HTERT RPE-1 (cell line): ENCODE data around the gene OR2S2.

Source experiments
- in situ Hi-C: fragments of 300-500 bp; cut with MboI; formaldehyde crosslinking; loops from 4 replicates; pipeline ENCODE4 v1.14.3; 2020; ENCODE audit warnings: low sequenced_read_pairs

Gene OR2S2

GRCh38 chr9:35962126-35962906 is 4.4 kb upstream of the OR2S2 start:
- in situ Hi-C loops, result no loop called here

- in situ Hi-C loops, result no loop called here
Measured at GRCh38 chr9:35960039-35960655, 2.2 kb upstream of the OR2S2 start.

GRCh38 chr9:35956651-35957050 is 1.3 kb downstream of the OR2S2 start:
- in situ Hi-C loops, result no loop called here

GRCh38 chr9:35954942-35955546 is 2.9 kb downstream of the OR2S2 start:
- in situ Hi-C loops, result no loop called here

GRCh38 chr9:35952526-35953191 is 5.3 kb downstream of the OR2S2 start:
- in situ Hi-C loops, result no loop called here

- in situ Hi-C loops, result no loop called here
Measured at GRCh38 chr9:35951736-35952135, 6.2 kb downstream of the OR2S2 start.

- in situ Hi-C loops, result no loop called here
Measured at GRCh38 chr9:35948901-35949318, 9.0 kb downstream of the OR2S2 start.

GRCh38 chr9:35948451-35948850 is 9.5 kb downstream of the OR2S2 start:
- in situ Hi-C loops, result no loop called here

- in situ Hi-C loops, result no loop called here
Measured at GRCh38 chr9:35945341-35946018, 12.5 kb downstream of the OR2S2 start.

- in situ Hi-C loops, result no loop called here
Measured at GRCh38 chr9:35944841-35945240, 13.1 kb downstream of the OR2S2 start.

- in situ Hi-C loops, result no loop called here
Measured at GRCh38 chr9:35944173-35944572, 13.8 kb downstream of the OR2S2 start.

GRCh38 chr9:35942286-35942685 is 15.7 kb downstream of the OR2S2 start:
- in situ Hi-C loops, result no loop called here

GRCh38 chr9:35940458-35941407 is 17.2 kb downstream of the OR2S2 start:
- in situ Hi-C loops, result no loop called here

- in situ Hi-C loops, result no loop called here
Measured at GRCh38 chr9:35939679-35940250, 18.2 kb downstream of the OR2S2 start.

GRCh38 chr9:35938474-35939356 is 19.2 kb downstream of the OR2S2 start:
- in situ Hi-C loops, result no loop called here

GRCh38 chr9:35937227-35937626 is 20.7 kb downstream of the OR2S2 start:
- in situ Hi-C loops, result no loop called here

- in situ Hi-C loops, result no loop called here
Measured at GRCh38 chr9:35935755-35936509, 22.0 kb downstream of the OR2S2 start.

- in situ Hi-C loops, result no loop called here
Measured at GRCh38 chr9:35935261-35935660, 22.7 kb downstream of the OR2S2 start.
